ENCODE data around the gene RAB3A. TPM values are rescaled to one million over a fixed set of nuclear protein-coding genes. Genes with fewer than 3 reads are reported as not detected.

Gene RAB3A, protein sequence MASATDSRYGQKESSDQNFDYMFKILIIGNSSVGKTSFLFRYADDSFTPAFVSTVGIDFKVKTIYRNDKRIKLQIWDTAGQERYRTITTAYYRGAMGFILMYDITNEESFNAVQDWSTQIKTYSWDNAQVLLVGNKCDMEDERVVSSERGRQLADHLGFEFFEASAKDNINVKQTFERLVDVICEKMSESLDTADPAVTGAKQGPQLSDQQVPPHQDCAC
- total RNA-seq (2021; ENCODE audit: unreplicated experiment): 10.6 TPM
- 18.2 and 22.6 TPM in 2 replicates for polyA plus RNA-seq (2012)
- Bru-seq, nascent RNA: percentile 45 among the genes with signal in this experiment
- BruChase-seq, experiment 1, labeled RNA remaining after a 6-hour chase: percentile 50 among the genes with signal in this experiment
- percentile 47 among the genes with signal in this experiment for BruChase-seq, experiment 2, labeled RNA remaining after a 2-hour chase
- long read RNA-seq, partial matches to known transcripts: 3 of 7 reads
- long read RNA-seq, other reads (novel, unspliced or antisense): 0 of 7 reads

DNA sequence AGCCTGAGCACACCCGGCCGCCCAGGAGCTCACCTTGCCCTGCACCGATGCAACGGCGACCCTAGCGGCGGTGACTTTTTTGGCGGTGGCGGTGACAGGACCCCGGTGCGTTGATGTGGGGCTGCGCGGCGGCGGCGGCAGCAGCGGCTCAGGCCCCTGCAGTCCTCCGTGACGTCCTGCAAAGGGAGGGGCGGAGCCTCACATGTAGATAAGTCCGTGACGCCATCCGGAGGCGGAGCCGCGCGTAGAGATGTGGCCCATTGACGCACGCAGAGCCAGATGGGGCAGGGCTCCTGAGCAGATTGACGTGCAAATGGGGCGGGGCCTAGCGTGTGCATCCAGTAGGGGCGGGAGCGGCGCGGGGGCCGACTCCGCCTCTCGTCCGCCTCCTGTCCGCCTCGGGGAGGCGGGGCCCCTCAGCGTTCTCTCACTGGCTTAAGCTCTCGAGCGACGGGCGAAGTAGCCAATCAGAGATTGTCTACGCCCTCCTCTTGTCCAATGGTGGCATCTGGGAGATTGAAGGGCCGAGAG, at the start of gene RAB3A:
Gene RAB3A (minus strand): TSS at position 180 of the 531 bp plus-strand sequence. CDS start 1,302 bp downstream, outside the sequence.
- no peak for TF ChIP-seq MAX (IDR thresholded peaks at IDR 0.05)
- TF ChIP-seq, protein P1, sequence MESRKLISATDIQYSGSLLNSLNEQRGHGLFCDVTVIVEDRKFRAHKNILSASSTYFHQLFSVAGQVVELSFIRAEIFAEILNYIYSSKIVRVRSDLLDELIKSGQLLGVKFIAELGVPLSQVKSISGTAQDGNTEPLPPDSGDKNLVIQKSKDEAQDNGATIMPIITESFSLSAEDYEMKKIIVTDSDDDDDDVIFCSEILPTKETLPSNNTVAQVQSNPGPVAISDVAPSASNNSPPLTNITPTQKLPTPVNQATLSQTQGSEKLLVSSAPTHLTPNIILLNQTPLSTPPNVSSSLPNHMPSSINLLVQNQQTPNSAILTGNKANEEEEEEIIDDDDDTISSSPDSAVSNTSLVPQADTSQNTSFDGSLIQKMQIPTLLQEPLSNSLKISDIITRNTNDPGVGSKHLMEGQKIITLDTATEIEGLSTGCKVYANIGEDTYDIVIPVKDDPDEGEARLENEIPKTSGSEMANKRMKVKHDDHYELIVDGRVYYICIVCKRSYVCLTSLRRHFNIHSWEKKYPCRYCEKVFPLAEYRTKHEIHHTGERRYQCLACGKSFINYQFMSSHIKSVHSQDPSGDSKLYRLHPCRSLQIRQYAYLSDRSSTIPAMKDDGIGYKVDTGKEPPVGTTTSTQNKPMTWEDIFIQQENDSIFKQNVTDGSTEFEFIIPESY (IDR thresholded peaks at IDR 0.05; ENCODE audit: extremely low read depth, insufficient replicate concordance, low read length): no peak
- TF ChIP-seq ATF3 (IDR thresholded peaks at IDR 0.05): no peak
- no peak for TF ChIP-seq POLR2A (IDR thresholded peaks at IDR 0.05; ENCODE audit: borderline replicate concordance, extremely low read depth, insufficient read depth, insufficient read length)
- TF ChIP-seq EZH2 (IDR thresholded peaks at IDR 0.05): no peak
- no peak for TF ChIP-seq JUND (IDR thresholded peaks at IDR 0.05)
- TF ChIP-seq TCF7L2 (IDR thresholded peaks at IDR 0.05; ENCODE audit: borderline replicate concordance, extremely low read depth, insufficient read depth, insufficient read length): no peak
- TF ChIP-seq, protein P2, sequence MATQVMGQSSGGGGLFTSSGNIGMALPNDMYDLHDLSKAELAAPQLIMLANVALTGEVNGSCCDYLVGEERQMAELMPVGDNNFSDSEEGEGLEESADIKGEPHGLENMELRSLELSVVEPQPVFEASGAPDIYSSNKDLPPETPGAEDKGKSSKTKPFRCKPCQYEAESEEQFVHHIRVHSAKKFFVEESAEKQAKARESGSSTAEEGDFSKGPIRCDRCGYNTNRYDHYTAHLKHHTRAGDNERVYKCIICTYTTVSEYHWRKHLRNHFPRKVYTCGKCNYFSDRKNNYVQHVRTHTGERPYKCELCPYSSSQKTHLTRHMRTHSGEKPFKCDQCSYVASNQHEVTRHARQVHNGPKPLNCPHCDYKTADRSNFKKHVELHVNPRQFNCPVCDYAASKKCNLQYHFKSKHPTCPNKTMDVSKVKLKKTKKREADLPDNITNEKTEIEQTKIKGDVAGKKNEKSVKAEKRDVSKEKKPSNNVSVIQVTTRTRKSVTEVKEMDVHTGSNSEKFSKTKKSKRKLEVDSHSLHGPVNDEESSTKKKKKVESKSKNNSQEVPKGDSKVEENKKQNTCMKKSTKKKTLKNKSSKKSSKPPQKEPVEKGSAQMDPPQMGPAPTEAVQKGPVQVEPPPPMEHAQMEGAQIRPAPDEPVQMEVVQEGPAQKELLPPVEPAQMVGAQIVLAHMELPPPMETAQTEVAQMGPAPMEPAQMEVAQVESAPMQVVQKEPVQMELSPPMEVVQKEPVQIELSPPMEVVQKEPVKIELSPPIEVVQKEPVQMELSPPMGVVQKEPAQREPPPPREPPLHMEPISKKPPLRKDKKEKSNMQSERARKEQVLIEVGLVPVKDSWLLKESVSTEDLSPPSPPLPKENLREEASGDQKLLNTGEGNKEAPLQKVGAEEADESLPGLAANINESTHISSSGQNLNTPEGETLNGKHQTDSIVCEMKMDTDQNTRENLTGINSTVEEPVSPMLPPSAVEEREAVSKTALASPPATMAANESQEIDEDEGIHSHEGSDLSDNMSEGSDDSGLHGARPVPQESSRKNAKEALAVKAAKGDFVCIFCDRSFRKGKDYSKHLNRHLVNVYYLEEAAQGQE (IDR thresholded peaks at IDR 0.05; ENCODE audit: low read depth): no peak
- no peak for TF ChIP-seq YY1 (IDR thresholded peaks at IDR 0.05; ENCODE audit: extremely low read depth, insufficient replicate concordance, low read depth, low read length)
- TF ChIP-seq CTCF (IDR thresholded peaks at IDR 0.05 in 2 of 3, conservative IDR thresholded peaks at IDR 0.05 in 1 of 3; ENCODE audit: borderline replicate concordance in 1 of 3, insufficient read depth in 1 of 3, low read depth in 2 of 3, low read length in 2 of 3): no peak
- TF ChIP-seq CBX3 (IDR thresholded peaks at IDR 0.05; ENCODE audit: low read depth): no peak
- TF ChIP-seq POLR2AphosphoS5 (IDR thresholded peaks at IDR 0.05; ENCODE audit: low read depth, low read length): peak; percentile 13; the same call in 1 of the 2 replicates
- peak; percentile 100 for TF ChIP-seq SP1 (IDR thresholded peaks at IDR 0.05; ENCODE audit: low read depth)
- POLR2A ChIA-PET: interaction anchor here (1.1 to 2.8 kb wide), 8 partner anchors 9 to 187 kb away, joined by 3 to 23 read pairs (median 6); partner anchors contain the start of genes JUND and MPV17L2
- H3K79me2 ChIP-seq (ENCODE audit: insufficient read depth, low read length): peaks cover 16% of the 10 kb centered on the region; the same call in 1 of the 2 replicates
- no peaks in the 10 kb centered on the region for H3K9me2 ChIP-seq (ENCODE audit: insufficient read depth)
- RAD21 ChIA-PET (ENCODE audit: low non-redundant PET in 1 of 2, low total read pairs in 2 of 2, uncharacterized antibody in 2 of 2, unreplicated experiment in 2 of 2): interaction anchor here in 1 of 2 experiments (0.6 to 1.2 kb wide), 3 partner anchors 20 to 91 kb away, joined by 3 to 6 read pairs (median 4); no protein-coding TSS in a partner anchor
- H3K27ac ChIP-seq (ENCODE audit: low read depth, low read length): peak within 1 kb of the TSS; percentile 90
- CTCF ChIA-PET: interaction anchor here (1.0 to 5.9 kb wide), 7 partner anchors 9 to 125 kb away, joined by 3 to 106 read pairs (median 5); partner anchors contain the start of gene MPV17L2
- H3K27me3 ChIP-seq (ENCODE audit: insufficient read depth, low read length): no peaks in the 10 kb centered on the region
- no peaks in the 10 kb centered on the region for H4K20me1 ChIP-seq (ENCODE audit: insufficient read depth)
- intact Hi-C loops (cut with micrococcal nuclease): loop anchor here (10.0 kb wide), 1 partner anchor 121 kb away; the partner anchor contains the start of gene LSM4
- BruUV-seq (replicated peaks): no TSS peak
- peaks cover 13 to 32% of the 10 kb centered on the region in 2 experiments for H3K4me1 ChIP-seq (ENCODE audit: control insufficient read depth in 1 of 2, insufficient read depth in 2 of 2, low read length in 2 of 2)
- peaks cover 3 to 12% of the 10 kb centered on the region in 2 experiments; a peak in 3 of 4 replicates for H3K36me3 ChIP-seq (ENCODE audit: control insufficient read depth in 1 of 2, insufficient read depth in 2 of 2, low read length in 2 of 2)
- H3K9me3 ChIP-seq (ENCODE audit: control insufficient read depth in 1 of 2, insufficient read depth in 1 of 2, low read depth in 1 of 2, low read length in 2 of 2): no peaks in the 10 kb centered on the region
- peak within 1 kb of the TSS; percentile 100 for H3K4me2 ChIP-seq (ENCODE audit: low read length)
- H3K4me3 ChIP-seq (replicated peaks in 1 of 2; ENCODE audit: low read depth in 1 of 2, low read length in 2 of 2): peak within 1 kb of the TSS; percentile 87 to 92
- peak within 1 kb of the TSS; percentile 81 for H3K9ac ChIP-seq (ENCODE audit: low read length)
- DNase-seq (ENCODE audit: low read depth, low spot score): peak; percentile 100
- peak within 1 kb of the TSS; percentile 56 for H2AFZ ChIP-seq (ENCODE audit: low read depth, low read length, poor library complexity, severe bottlenecking)
- peak; percentile 90 for ATAC-seq
